ENCODE data around the gene SYMPK.
"Not testable (repeated sequence)": the region's sequence is repeated elsewhere in the genome, so short reads cannot be mapped to it uniquely, and the experiment has no call there.

SYMPK gene

GRCh38 chr19:45804140-45804958 is 58.6 kb downstream of the SYMPK start:
- no peak for DNase-seq (ENCODE audit: low spot score)

- DNase-seq (ENCODE audit: low spot score) = no peak
Measured at GRCh38 chr19:45801603-45802175, 61.3 kb downstream of the SYMPK start.

GRCh38 chr19:45800070-45800553 is 62.8 kb downstream of the SYMPK start:
- no peak for DNase-seq (ENCODE audit: low spot score)

- DNase-seq (ENCODE audit: low spot score) = not testable (repeated sequence)
Measured at GRCh38 chr19:45799541-45799940, 63.4 kb downstream of the SYMPK start.

- DNase-seq (ENCODE audit: low spot score) = peak; percentile 64
Measured at GRCh38 chr19:45798995-45799517, 63.9 kb downstream of the SYMPK start.

GRCh38 chr19:45794627-45795026 is 68.3 kb downstream of the SYMPK start:
- no peak for DNase-seq (ENCODE audit: low spot score)

- DNase-seq (ENCODE audit: low spot score) = no peak
Measured at GRCh38 chr19:45793876-45794275, 69.1 kb downstream of the SYMPK start.

DNA sequence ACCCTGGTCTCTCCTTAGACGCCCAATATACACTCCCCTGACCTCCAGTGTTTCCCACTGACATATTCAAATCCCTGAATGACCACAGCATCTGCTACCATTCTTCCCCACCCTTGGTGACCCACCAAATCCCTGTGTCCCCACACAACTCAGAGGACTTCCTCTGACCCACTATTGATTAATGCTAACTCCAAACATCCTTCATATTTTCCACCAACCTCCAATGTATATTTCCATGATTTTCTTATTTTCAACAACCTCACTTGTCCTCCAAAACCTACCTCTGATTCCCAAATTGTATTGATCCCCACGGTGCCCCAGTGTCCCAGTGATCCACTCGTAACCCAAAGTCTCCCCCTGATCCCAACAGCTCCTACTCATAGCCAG is 69.8 kb downstream of the SYMPK start:
- DNase-seq (ENCODE audit: low spot score) = no peak

DNA sequence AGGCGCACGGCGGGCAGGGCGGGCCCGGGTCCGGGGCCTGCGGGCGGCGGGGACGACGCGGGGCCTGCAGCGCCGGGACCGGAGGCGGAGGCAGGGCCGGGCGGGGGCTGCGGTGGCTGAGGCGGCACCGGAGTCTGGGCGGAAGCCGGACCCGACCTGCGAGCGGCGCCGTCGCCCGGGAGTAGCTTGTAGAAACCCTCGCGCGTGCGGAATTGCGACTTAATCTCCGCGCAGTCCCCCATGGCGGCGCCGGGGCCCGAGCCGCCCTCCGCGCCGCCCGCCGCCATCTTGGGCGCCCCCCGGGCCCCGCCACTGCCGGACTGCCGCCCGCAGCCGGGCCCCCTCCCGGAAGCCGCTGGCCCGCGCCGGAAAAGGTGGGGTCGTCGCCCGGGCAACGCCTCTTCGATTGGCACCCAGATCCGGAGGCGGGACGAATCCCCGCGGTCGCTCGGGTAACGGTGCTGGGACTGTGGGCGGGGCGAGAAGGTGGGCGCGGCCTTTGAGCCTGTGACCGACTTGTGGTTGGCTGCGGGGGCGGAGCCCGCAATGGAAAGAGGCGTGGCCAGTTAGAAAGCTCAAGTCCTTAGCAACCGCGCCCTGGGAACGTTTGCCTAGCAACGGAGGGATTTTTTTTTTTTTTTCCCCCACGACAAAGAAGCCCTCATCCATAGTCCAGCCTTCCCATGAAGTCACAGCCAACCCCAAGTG is 70.3 kb downstream of the SYMPK start, which contains the start of gene DMWD:
TSS of gene DMWD (minus strand) at position 376 of the 708 bp plus-strand sequence. CDS start at position 287, 89 bp downstream.
- peak; percentile 99 for DNase-seq (ENCODE audit: low spot score)

GRCh38 chr19:45791744-45792469 is 71.0 kb downstream of the SYMPK start:
- DNase-seq (ENCODE audit: low spot score) = no peak

GRCh38 chr19:45790942-45791341 is 72.0 kb downstream of the SYMPK start:
- peak; percentile 32 for DNase-seq (ENCODE audit: low spot score)

DNA sequence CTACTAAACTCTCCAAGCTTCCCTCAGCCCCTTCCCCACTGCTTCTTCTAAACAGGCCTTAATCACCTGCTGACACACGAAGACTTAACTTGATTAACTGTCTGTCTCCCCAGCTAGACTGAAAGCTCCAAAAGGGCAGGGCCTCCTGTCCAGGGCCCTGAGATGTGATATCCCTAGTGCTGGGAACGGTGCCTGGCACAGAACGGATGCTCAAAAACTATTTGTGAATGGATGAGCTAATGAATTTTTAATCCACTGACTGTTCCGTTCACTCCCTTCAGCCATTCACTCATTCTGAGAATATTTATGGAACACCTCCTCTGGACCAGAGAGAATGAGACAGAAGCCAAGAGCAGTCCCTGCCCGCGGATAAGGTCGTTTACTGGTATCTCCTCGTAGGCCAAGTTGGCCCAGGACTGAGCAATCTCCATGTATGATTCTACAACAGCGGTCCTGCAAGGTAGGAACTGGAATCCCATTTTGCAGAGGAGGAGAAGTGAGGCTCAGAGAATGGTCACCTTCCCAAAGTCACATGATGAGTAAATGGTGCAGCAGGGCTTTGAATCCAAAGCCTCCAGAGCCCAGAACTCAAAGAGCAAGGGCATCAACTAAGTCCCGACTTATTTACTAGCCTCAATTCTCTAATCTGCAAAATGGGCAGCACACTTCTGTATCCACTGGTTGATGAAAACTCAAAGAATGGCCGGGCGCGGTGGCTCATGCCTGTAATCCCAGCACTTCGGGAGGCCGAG is 73.7 kb downstream of the SYMPK start:
- no peak for DNase-seq (ENCODE audit: low spot score)

DNA sequence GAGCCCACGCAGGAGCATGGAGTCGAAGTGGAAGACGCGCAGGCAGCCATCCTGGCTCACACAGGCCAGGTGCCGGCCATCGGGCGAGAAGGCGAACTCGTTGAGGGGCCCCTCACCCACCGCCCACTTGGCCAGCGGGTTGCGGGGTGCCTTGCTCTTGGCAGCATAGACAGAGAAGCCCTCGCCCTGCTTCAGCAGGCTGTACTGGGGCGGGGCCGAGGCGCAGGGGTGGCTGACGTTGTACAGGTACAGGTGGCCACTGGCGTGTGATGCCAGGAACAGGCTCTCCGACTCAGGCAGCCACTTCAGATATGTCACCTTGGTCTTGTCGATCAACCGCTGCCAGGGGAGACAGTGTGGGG is 76.4 kb downstream of the SYMPK start:
- no peak for DNase-seq (ENCODE audit: low spot score)

DNA sequence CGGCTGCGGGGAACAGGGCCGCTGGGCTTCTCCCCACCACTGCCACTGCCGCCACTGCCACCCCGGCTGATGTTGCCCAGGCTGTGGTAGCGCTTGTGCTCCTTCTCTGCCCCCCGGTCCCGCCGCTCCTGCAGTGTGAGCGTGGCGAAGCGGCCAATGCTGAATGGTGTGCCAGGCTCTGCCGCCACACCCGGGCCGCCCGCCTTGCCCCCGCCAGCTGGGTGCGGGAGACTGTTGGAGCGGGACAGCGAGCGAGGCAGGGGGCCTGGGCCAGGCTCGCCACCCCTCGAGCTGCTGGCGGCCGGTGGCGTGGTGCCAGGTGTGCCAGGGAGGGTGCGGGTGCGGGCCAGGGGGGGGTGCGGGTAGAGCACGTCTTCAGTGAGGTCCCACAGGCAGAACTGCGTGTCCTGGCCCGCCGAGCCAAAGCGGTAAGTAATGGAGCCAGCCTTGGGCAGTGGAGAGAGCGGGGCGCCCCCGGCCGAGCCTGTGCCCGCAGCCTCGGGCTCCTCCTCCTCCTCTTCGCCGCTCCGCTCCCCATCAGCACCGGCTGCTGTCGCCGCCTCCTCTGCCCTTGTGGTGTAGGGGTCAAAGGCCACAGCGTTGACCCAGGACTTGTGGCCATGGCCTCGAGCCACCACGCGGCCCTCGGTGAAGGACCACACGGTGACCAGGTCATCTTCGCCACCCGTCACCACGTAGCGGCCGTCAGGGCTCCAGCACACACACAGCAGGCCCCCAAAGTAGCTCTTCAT is 77.0 kb downstream of the SYMPK start:
- no peak for DNase-seq (ENCODE audit: low spot score)

DNA sequence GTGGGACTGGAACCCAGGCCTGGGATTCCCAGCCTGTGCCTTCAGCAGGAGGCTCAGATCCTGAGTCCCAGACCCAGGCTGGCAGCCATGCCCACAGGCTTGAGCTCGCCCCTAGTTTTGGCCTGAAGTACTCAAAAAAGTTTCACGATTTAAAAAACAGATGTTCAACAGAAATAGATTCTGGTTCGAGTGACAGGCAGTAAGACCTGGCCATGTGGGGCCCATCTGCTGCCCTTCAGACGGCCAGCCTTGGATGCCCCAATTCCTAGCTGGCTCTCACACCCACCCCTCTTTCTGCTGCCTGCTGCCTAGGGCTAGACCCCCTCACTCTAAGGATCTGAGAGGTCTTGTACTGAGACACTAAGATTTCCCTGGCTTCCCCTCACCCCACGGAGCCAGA is 77.8 kb downstream of the SYMPK start:
- DNase-seq (ENCODE audit: low spot score) = no peak

- DNase-seq (ENCODE audit: low spot score) = no peak
Measured at GRCh38 chr19:45784096-45784495, 78.9 kb downstream of the SYMPK start.

DNA sequence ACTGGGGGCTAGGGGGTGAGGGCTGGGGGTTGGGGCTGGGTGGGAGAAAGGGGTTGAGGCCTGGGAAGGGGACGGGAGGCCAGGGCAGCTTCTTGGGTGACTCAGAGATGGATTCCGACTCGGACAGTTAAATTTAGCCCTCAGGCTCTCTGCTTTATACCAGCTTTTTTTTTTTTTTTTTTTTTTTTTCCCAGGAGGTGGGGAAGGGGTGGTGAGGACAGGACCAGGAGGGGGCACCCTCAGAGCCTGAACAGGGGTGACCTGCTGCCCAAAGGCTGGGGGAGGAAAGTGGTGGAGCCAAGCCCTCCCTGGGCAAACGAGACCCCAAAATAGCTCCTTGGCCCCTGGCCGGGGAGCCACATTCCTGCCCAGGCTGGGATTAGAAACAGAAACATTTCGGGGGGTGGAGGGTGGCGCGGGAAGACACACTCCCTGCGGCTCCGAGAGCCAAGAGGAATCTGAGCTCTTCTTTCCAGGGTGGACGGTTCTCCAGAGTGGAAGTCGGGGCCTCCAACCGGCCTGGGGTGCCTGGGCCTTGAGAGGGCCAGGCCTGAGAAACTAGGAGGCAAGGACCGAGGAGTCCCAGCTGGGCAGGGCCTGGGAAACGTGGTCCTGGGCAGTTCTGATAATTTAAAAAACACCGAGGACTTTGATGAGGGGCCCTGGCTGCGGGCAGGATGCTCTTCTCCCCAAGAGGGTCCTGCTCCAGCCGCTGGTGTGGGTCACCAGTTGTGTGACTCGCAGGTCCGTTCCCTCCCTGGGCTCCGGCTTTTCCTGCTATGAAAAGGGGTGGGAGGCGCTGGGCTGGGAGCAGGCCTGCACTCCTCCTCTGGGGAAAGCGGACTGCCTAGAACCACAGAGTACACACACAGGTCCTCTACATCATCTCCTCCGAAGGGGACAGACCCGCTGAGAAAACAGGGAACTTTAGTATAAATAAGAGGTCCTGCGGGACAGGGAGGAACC is 79.8 kb downstream of the SYMPK start:
- DNase-seq (ENCODE audit: low spot score) = no peak

- no peak for DNase-seq (ENCODE audit: low spot score)
Measured at GRCh38 chr19:45782162-45782691, 80.7 kb downstream of the SYMPK start, which contains the start of gene DMPK. Gene DMPK, minus strand, starts transcription at chr19:45782490. Its CDS starts 138 bp downstream, at chr19:45782352.

Measured in CD4-positive, alpha-beta T cell treated with Interleukin-15 for 4 hours (primary cell).